Glutamatergic neuron (in vitro differentiated cells): ENCODE data around the gene ASIC2. TPM values are rescaled to one million over a fixed set of nuclear protein-coding genes. Genes with fewer than 3 reads are reported as not detected.

Experiments
- DNase-seq: peaks from one replicate; pipeline ENCODE4 v3.0.0; 2022
- H3K27ac Mint-ChIP-seq: one replicate; pipeline ENCODE4 v1.8.0; 2020; ENCODE audit warnings: mild to moderate bottlenecking, mixed read lengths, inconsistent platforms; ENCODE audit not compliant: unreplicated experiment
- H3K27me3 Mint-ChIP-seq: one replicate; pipeline ENCODE4 v1.8.0; 2020; ENCODE audit warnings: mild to moderate bottlenecking, moderate library complexity, mixed read lengths, inconsistent platforms; ENCODE audit not compliant: unreplicated experiment
- H3K36me3 Mint-ChIP-seq: one replicate; pipeline ENCODE4 v1.8.0; 2020; ENCODE audit warnings: mild to moderate bottlenecking, mixed read lengths, inconsistent platforms; ENCODE audit not compliant: unreplicated experiment
- H3K4me1 Mint-ChIP-seq: one replicate; pipeline ENCODE4 v1.8.0; 2020; ENCODE audit warnings: mild to moderate bottlenecking, low read depth, mixed read lengths, inconsistent platforms; ENCODE audit not compliant: unreplicated experiment
- H3K4me3 Mint-ChIP-seq: one replicate; pipeline ENCODE4 v1.8.0; 2020; ENCODE audit warnings: mild to moderate bottlenecking, mixed read lengths, inconsistent platforms; ENCODE audit not compliant: unreplicated experiment
- H3K9me3 Mint-ChIP-seq: one replicate; pipeline ENCODE4 v1.8.0; 2020; ENCODE audit warnings: mild to moderate bottlenecking, moderate library complexity, mixed read lengths, inconsistent platforms; ENCODE audit not compliant: unreplicated experiment
- CTCF ChIP-seq: fragments of 200-600 bp; sonication (generic); IDR thresholded peaks from one replicate; pipeline ENCODE4 v1.5.0; 2021; ENCODE audit not compliant: partially characterized antibody, unreplicated experiment
- total RNA-seq: library from RNA; stranded (reverse); fragmentation: NEBNext Ultra II Directional; extraction: Animal tissue kit (Norgen Biotek cat#: 25700); gene quantifications from one replicate; pipeline ENCODE4 v1.2.1, GENCODE V29; 2021; ENCODE audit not compliant: unreplicated experiment

Gene ASIC2
- total RNA-seq, 1 donor from 2014 or later: 0.74 TPM

- Mint-ChIP-seq H3K27me3 (no peaks in the 10 kb centered on the region), H3K36me3 (no peaks in the 10 kb centered on the region), H3K9me3 (no peaks in the 10 kb centered on the region), H3K4me3 (no peak overlapping the region), H3K27ac (no peak overlapping the region), H3K4me1 (no peaks in the 10 kb centered on the region)
- no peak for TF ChIP-seq CTCF
- DNase-seq: no peak
Observed at GRCh38 chr17:33113276-33113990, 179.7 kb downstream of the ASIC2 start.

GRCh38 chr17:33112763-33113162 lies 180.3 kb downstream of the ASIC2 start:
- Mint-ChIP-seq H3K4me3 (no peak overlapping the region), H3K4me1 (no peaks in the 10 kb centered on the region), H3K9me3 (no peaks in the 10 kb centered on the region), H3K27ac (no peak overlapping the region), H3K27me3 (no peaks in the 10 kb centered on the region), H3K36me3 (no peaks in the 10 kb centered on the region)
- no peak for TF ChIP-seq CTCF
- no peak for DNase-seq

- no peak for TF ChIP-seq CTCF
- Mint-ChIP-seq H3K27me3 (no peaks in the 10 kb centered on the region), H3K4me3 (no peak overlapping the region), H3K4me1 (no peaks in the 10 kb centered on the region), H3K27ac (no peak overlapping the region), H3K36me3 (peaks cover 6% of the 10 kb centered on the region), H3K9me3 (peaks cover 4% of the 10 kb centered on the region)
- no peak for DNase-seq
Observed at GRCh38 chr17:33109336-33110072, 183.6 kb downstream of the ASIC2 start.

GRCh38 chr17:33106525-33107165 lies 186.4 kb downstream of the ASIC2 start:
- no peak for DNase-seq
- Mint-ChIP-seq H3K27me3 (no peaks in the 10 kb centered on the region), H3K27ac (no peak overlapping the region), H3K36me3 (peaks cover 10% of the 10 kb centered on the region), H3K4me3 (no peak overlapping the region), H3K4me1 (no peaks in the 10 kb centered on the region), H3K9me3 (peaks cover 4% of the 10 kb centered on the region)
- no peak for TF ChIP-seq CTCF
